Measurements from ENCODE around the gene NEK10.
A peak's percentile ranks its signal among the peaks of the same experiment; 100 is the strongest.
"Not testable (repeated sequence)": the region's sequence is repeated elsewhere in the genome, so short reads cannot be mapped to it uniquely, and the experiment has no call there.

Gene NEK10

GRCh38 chr3:27310688-27311087 is 58.5 kb downstream of the NEK10 start:
- no peak for DNase-seq

- no peak for DNase-seq
Observed at GRCh38 chr3:27307566-27307965, 61.6 kb downstream of the NEK10 start.

- DNase-seq, result no peak
Observed at GRCh38 chr3:27302891-27303290, 66.3 kb downstream of the NEK10 start.

GRCh38 chr3:27298981-27299380 is 70.2 kb downstream of the NEK10 start:
- DNase-seq, result not testable (repeated sequence)

- no peak for DNase-seq
Observed at GRCh38 chr3:27293939-27294338, 75.2 kb downstream of the NEK10 start.

GRCh38 chr3:27290760-27291159 is 78.4 kb downstream of the NEK10 start:
- no peak for DNase-seq

GRCh38 chr3:27289769-27290413 is 79.3 kb downstream of the NEK10 start:
- no peak for DNase-seq

GRCh38 chr3:27287052-27287451 is 82.1 kb downstream of the NEK10 start:
- DNase-seq, result no peak

GRCh38 chr3:27286467-27286866 is 82.7 kb downstream of the NEK10 start:
- not testable (repeated sequence) for DNase-seq

GRCh38 chr3:27285668-27286067 is 83.5 kb downstream of the NEK10 start:
- DNase-seq, result no peak

- DNase-seq, result no peak
Observed at GRCh38 chr3:27281671-27282150, 87.5 kb downstream of the NEK10 start.

- DNase-seq, result no peak
Observed at GRCh38 chr3:27279123-27279522, 90.1 kb downstream of the NEK10 start.

GRCh38 chr3:27278383-27279055 is 90.7 kb downstream of the NEK10 start:
- DNase-seq, result no peak

- no peak for DNase-seq
Observed at GRCh38 chr3:27275441-27275990, 93.7 kb downstream of the NEK10 start.

- DNase-seq, result no peak
Observed at GRCh38 chr3:27271890-27272289, 97.3 kb downstream of the NEK10 start.

GRCh38 chr3:27254896-27255295 is 114.3 kb downstream of the NEK10 start:
- no peak for DNase-seq

- DNase-seq, result peak in 1 of 2 donors; percentile 3
Observed at GRCh38 chr3:27253831-27254230, 115.4 kb downstream of the NEK10 start.

GRCh38 chr3:27253391-27253790 is 115.8 kb downstream of the NEK10 start:
- DNase-seq, result no peak

GRCh38 chr3:27252646-27253045 is 116.5 kb downstream of the NEK10 start:
- DNase-seq, result no peak

GRCh38 chr3:27244374-27244773 is 124.8 kb downstream of the NEK10 start:
- no peak for DNase-seq

GRCh38 chr3:27239951-27240350 is 129.2 kb downstream of the NEK10 start:
- no peak for DNase-seq

- DNase-seq, result no peak
Observed at GRCh38 chr3:27228805-27229204, 140.4 kb downstream of the NEK10 start.

GRCh38 chr3:27224197-27224596 is 145.0 kb downstream of the NEK10 start:
- no peak for DNase-seq

- no peak for DNase-seq
Observed at GRCh38 chr3:27221264-27221932, 147.8 kb downstream of the NEK10 start.
